Measurements from ENCODE around the gene VRK2. TPM values are rescaled to one million over a fixed set of nuclear protein-coding genes. Genes with fewer than 3 reads are reported as not detected.

Gene VRK2
- total and polyA plus RNA-seq, 10 of the 15 experiments (the other 5 are each of a cell fraction or from before 2014, with no cell fraction given) = 26.5 to 78.0 (median 57.3) TPM

GRCh38 chr2:58067001-58067400 lies 20.4 kb downstream of the VRK2 start:
- peaks cover 18% of the 10 kb centered on the region for H3K4me1 ChIP-seq (ENCODE audit: control insufficient read depth, insufficient read depth, low read length)
- CTCF ChIA-PET = no interaction called here
- ATAC-seq = peak; percentile 4
- peak overlapping the region; percentile 13; the same call in 1 of the 2 replicates for H3K4me2 ChIP-seq (ENCODE audit: control insufficient read depth, insufficient read depth)
- POLR2A ChIA-PET = interaction anchor here (1.3 kb wide), 1 partner anchor 13 kb away, joined by 4 read pairs; no protein-coding TSS in a partner anchor
- DNase-seq (ENCODE audit: low read depth, low spot score) = no peak
- RAD21 ChIA-PET (ENCODE audit: unreplicated experiment) = interaction anchor here (1.4 kb wide), 1 partner anchor 155 kb away, joined by 3 read pairs; no protein-coding TSS in a partner anchor
- in situ Hi-C loops (cut with MboI) (no loop called here), intact Hi-C loops (cut with micrococcal nuclease; ENCODE audit: unreplicated experiment) (loop anchor here (5.0 kb wide), 1 partner anchor 65 kb away; no protein-coding TSS in a partner anchor)
- H2AFZ ChIP-seq (ENCODE audit: control insufficient read depth, low read depth, low read length) = no peak overlapping the region
- H3K4me3 ChIP-seq = no peak overlapping the region
- BruUV-seq (replicated peaks) = no TSS peak
- H3K27me3 ChIP-seq (replicated peaks in 1 of 2; ENCODE audit: control insufficient read depth in 2 of 2, insufficient read depth in 2 of 2, low read length in 1 of 2) = no peaks in the 10 kb centered on the region
- H3K27ac ChIP-seq (ENCODE audit: control insufficient read depth, insufficient read depth) = peak overlapping the region; percentile 23
- SMC1A ChIA-PET (ENCODE audit: uncharacterized antibody, unreplicated experiment) = interaction anchor here (0.6 to 2.0 kb wide), 6 partner anchors 8 to 150 kb away, joined by 3 to 19 read pairs (median 3); no protein-coding TSS in a partner anchor
- no peaks in the 10 kb centered on the region for H4K20me1 ChIP-seq (ENCODE audit: control insufficient read depth, insufficient read depth)
- 77% methylated on average over 2 of the region's 2 CpGs for WGBS (ENCODE audit: insufficient coverage, insufficient replicate concordance, low lambda C conversion rate, missing lambda C conversion rate)
- TF ChIP-seq TCF12 (IDR thresholded peaks at IDR 0.05; ENCODE audit: low read depth, low read length) = no peak
- TF ChIP-seq HSF1 (IDR thresholded peaks at IDR 0.05; ENCODE audit: low read depth, low read length) = no peak
- no peak for TF ChIP-seq EP300 (IDR thresholded peaks at IDR 0.05; ENCODE audit: borderline replicate concordance in 1 of 2, control insufficient read depth in 1 of 2, low read depth in 2 of 2, low read length in 2 of 2)
- no peak for TF ChIP-seq ASH2L (IDR thresholded peaks at IDR 0.05; ENCODE audit: borderline replicate concordance, low read depth)
- TF ChIP-seq GATAD2B (conservative IDR thresholded peaks at IDR 0.05; ENCODE audit: low read depth) = no peak
- no peak for TF ChIP-seq ZBED1 (IDR thresholded peaks at IDR 0.05; ENCODE audit: borderline replicate concordance)
- no peak for TF ChIP-seq GABPA (IDR thresholded peaks at IDR 0.05; ENCODE audit: low read depth)
- no peak for TF ChIP-seq CREM (IDR thresholded peaks at IDR 0.05; ENCODE audit: low read depth)
- H3K9ac ChIP-seq (ENCODE audit: control insufficient read depth, insufficient read depth, low read length) = no peak overlapping the region
- H3K79me2 ChIP-seq (ENCODE audit: control insufficient read depth, insufficient read depth, low read length) = peaks cover 16% of the 10 kb centered on the region
- no peak for FAIRE-seq
- peaks cover 14% of the 10 kb centered on the region for H3K9me3 ChIP-seq (replicated peaks; ENCODE audit: control insufficient read depth, insufficient read depth, low read length)
- peaks cover 2 to 4% of the 10 kb centered on the region in 2 experiments for H3K36me3 ChIP-seq (ENCODE audit: control insufficient read depth in 2 of 2, insufficient read depth in 2 of 2, low read length in 1 of 2)
